ENCODE data around the gene PLXDC2. TPM values are rescaled to one million over a fixed set of nuclear protein-coding genes. Genes with fewer than 3 reads are reported as not detected.
"Not testable (repeated sequence)": the region's sequence is repeated elsewhere in the genome, so short reads cannot be mapped to it uniquely, and the experiment has no call there.

PLXDC2 gene
- total RNA-seq, 2 experiments from 2014 or later: not detected

DNA sequence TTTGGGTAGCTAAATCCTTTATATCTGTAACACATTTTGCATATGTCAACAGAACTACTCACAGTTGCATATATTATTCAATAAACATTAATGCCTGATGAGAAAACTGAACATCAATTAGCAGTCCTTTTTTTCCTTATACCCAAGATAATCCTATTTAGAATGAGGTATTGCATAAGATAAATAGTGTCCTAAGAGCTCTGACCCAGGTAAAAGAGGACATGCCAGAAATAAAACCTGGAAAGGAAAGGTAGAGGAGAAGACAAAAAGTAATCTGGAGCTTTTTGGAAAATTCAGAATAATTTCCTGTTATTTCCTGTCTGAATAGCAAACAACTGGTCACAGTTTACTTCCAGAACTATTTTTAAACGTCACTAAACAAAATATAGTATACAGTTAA, 204.4 kb downstream of the PLXDC2 start:
- no peaks in the 10 kb centered on the region for H3K27me3 Mint-ChIP-seq (ENCODE audit: low read depth)
- CTCF ChIA-PET: interaction anchor here (0.6 kb wide), 1 partner anchor 15 kb away, joined by 3 read pairs; no protein-coding TSS in a partner anchor

DNA sequence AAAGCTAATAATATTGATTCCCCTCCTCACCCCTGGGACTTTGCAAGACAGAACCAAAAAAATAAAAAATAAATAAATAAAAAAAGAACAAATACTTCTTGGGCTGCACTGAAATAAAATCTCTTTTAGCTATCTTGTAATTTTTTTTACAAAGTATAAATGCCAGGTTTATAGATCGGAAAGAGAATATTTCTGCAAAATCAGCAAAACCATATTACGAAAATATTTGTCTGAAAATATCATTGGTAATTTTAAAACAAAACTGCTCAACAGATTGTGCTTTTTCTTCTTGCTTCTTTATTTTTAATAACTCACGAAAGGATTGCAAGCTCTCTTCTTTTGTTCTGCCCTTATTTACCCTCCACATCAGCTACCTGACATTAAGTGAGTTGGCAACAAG, 213.3 kb downstream of the PLXDC2 start:
- Mint-ChIP-seq H3K4me1 (ENCODE audit: low read depth) (no peaks in the 10 kb centered on the region), H3K4me3 (no peak overlapping the region), H3K36me3 (ENCODE audit: low read depth) (no peaks in the 10 kb centered on the region), H3K27ac (no peak overlapping the region), H3K9me3 (no peaks in the 10 kb centered on the region), H3K27me3 (ENCODE audit: low read depth) (no peaks in the 10 kb centered on the region)
- CTCF ChIA-PET: no interaction called here
- intact Hi-C loops (cut with micrococcal nuclease): no loop called here
- no peak for DNase-seq

More for the DNA sequence above, 204.4 kb downstream of the PLXDC2 start:
- Mint-ChIP-seq H3K9me3 (peaks cover 5% of the 10 kb centered on the region), H3K4me1 (ENCODE audit: low read depth) (no peaks in the 10 kb centered on the region), H3K4me3 (no peak overlapping the region), H3K27ac (no peak overlapping the region), H3K36me3 (ENCODE audit: low read depth) (no peaks in the 10 kb centered on the region)
- no peak for DNase-seq
- intact Hi-C loops (cut with micrococcal nuclease): no loop called here

DNA sequence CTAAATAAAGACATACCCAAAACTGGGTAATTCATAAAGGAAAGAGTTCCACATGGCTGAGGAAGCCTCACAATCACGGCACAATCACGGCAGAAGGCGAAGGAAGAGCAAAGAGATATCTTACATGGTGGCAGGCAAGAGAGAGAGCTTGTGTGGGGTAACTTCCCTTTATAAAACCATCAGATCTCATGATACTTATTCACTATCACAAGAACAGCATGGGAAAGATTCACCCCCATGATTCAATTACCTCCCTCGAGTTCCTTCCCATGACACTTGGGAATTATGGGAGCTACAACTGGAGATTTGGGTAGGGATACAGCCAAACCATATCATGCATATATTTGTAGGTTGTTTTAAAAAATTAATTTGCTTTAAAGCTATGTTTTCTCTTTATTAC, 217.2 kb downstream of the PLXDC2 start:
- H3K27ac Mint-ChIP-seq: no peak overlapping the region
- no peaks in the 10 kb centered on the region for H3K36me3 Mint-ChIP-seq (ENCODE audit: low read depth)
- intact Hi-C loops (cut with micrococcal nuclease): loop anchor here (10.0 kb wide), 1 partner anchor 761 kb away; no protein-coding TSS in a partner anchor
- H3K27me3 Mint-ChIP-seq (ENCODE audit: low read depth): no peaks in the 10 kb centered on the region
- no peaks in the 10 kb centered on the region for H3K9me3 Mint-ChIP-seq
- H3K4me1 Mint-ChIP-seq (ENCODE audit: low read depth): no peaks in the 10 kb centered on the region
- CTCF ChIA-PET: no interaction called here
- no peak for DNase-seq
- no peak overlapping the region for H3K4me3 Mint-ChIP-seq

DNA sequence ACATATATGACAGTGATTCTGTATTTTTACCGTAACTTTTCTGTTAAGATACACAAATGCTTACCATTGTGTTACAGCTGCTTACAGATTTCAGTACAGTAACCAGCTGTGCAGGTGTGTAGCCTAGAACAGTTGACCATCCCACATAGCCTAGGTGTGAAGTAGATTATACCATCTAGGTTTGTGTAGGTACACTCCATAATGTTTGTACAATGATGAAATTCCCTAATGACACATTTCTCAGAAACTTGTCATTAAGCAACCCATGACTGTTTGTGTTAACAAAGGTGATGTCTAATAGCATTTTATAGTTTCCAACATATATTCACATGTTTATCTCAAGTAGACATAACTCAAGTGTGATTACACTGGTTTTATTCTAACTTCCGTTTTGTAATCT, 218.5 kb downstream of the PLXDC2 start:
- no peaks in the 10 kb centered on the region for H3K27me3 Mint-ChIP-seq (ENCODE audit: low read depth)
- intact Hi-C loops (cut with micrococcal nuclease): loop anchor here (10.0 kb wide), 1 partner anchor 760 kb away; no protein-coding TSS in a partner anchor
- no peak overlapping the region for H3K4me3 Mint-ChIP-seq
- DNase-seq: no peak
- H3K4me1 Mint-ChIP-seq (ENCODE audit: low read depth): no peaks in the 10 kb centered on the region
- CTCF ChIA-PET: no interaction called here
- H3K9me3 Mint-ChIP-seq: no peaks in the 10 kb centered on the region
- no peak overlapping the region for H3K27ac Mint-ChIP-seq
- no peaks in the 10 kb centered on the region for H3K36me3 Mint-ChIP-seq (ENCODE audit: low read depth)

DNA sequence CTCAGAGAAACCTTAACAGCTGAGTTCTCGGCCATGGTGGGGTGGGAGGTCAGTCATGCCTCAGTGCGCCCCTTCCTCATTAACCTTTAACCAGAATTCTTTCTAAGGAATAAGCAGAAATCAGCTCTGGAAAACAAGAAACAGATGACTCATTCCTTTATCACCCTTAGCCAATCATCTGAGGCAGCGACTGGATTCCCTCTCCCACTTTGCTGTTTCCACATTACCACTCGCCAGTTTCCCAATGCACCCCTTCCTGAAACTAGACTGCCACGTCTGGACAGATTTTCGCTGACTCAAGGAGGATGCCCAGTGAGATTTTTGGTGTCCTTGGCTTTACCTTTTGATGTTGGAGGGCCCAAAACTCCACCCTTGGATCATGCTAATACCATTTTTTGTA, 223.8 kb downstream of the PLXDC2 start:
- CTCF ChIA-PET: no interaction called here

DNA sequence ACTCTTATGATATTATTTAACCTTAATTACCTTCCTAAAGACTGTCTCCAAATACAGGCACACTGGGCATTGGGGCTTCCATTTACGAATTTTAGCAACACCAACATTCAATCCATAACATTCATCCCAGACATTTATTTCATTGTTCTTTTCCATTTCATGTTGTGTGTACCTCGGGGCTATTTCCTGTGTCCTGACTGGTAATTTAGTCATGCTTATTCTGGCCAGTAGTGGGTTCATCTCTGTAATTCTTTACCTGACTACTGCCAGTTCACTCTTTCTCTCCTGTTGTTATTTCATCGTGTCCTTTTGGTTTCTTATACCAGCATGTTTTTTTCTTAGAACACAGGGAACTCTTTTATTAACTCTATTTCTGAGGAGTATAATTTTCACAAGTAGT, 225.7 kb downstream of the PLXDC2 start:
- Mint-ChIP-seq H3K27me3 (ENCODE audit: low read depth) (no peaks in the 10 kb centered on the region), H3K9me3 (no peaks in the 10 kb centered on the region), H3K27ac (no peak overlapping the region), H3K36me3 (ENCODE audit: low read depth) (no peaks in the 10 kb centered on the region), H3K4me1 (ENCODE audit: low read depth) (no peaks in the 10 kb centered on the region), H3K4me3 (no peak overlapping the region)
- intact Hi-C loops (cut with micrococcal nuclease): no loop called here
- CTCF ChIA-PET: no interaction called here
- no peak for DNase-seq

More for the DNA sequence above, 223.8 kb downstream of the PLXDC2 start:
- no peak overlapping the region for H3K4me3 Mint-ChIP-seq
- H3K4me1 Mint-ChIP-seq (ENCODE audit: low read depth): no peaks in the 10 kb centered on the region
- intact Hi-C loops (cut with micrococcal nuclease): no loop called here
- H3K27ac Mint-ChIP-seq: no peak overlapping the region
- H3K36me3 Mint-ChIP-seq (ENCODE audit: low read depth): no peaks in the 10 kb centered on the region
- DNase-seq: no peak
- H3K27me3 Mint-ChIP-seq (ENCODE audit: low read depth): no peaks in the 10 kb centered on the region
- H3K9me3 Mint-ChIP-seq: no peaks in the 10 kb centered on the region

DNA sequence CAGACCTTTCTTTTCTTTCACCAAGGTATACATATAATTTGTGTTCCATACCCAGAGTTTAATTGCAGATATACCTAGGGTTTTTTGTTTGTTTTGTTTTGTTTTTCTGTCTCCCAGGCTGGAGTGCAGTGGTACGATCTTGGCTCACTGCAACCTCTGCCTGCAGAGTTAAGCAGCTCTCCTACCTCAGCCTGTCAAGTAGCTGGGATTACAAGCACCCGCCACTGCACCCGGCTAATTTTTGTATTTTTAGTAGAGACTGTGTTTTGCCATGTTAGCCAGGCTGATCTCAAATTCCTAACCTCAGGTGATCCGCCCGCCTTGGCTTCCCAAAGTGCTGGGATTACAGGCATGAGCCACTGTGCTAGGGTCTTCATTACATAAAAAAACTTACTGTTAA, 228.9 kb downstream of the PLXDC2 start:
- H3K9me3 Mint-ChIP-seq; intact Hi-C loops (cut with micrococcal nuclease); H3K27ac Mint-ChIP-seq; DNase-seq; H3K4me1 Mint-ChIP-seq (ENCODE audit: low read depth); CTCF ChIA-PET; H3K27me3 Mint-ChIP-seq (ENCODE audit: low read depth); H3K36me3 Mint-ChIP-seq (ENCODE audit: low read depth); H3K4me3 Mint-ChIP-seq: not testable (repeated sequence)

DNA sequence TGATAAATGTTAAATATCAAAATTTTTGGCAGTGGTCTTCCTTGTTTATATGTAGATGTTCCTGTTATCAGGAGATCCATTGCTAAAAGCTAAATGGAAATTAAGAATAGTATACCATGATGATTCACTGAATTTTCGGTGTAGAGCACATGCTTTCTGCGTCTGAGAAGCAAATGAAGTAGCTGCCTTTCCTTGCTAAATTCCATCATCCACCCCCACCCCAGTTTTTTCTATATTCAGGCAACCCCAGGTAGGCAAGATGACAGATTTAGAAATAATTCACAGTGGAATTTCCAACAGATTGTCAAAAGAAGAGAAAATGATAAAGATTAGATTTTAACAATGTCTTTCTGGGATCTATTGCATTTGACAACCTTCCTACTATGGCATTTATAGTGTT, 231.9 kb downstream of the PLXDC2 start:
- Mint-ChIP-seq H3K27ac (no peak overlapping the region), H3K27me3 (ENCODE audit: low read depth) (no peaks in the 10 kb centered on the region), H3K36me3 (ENCODE audit: low read depth) (no peaks in the 10 kb centered on the region), H3K9me3 (peaks cover 7% of the 10 kb centered on the region), H3K4me3 (no peak overlapping the region), H3K4me1 (ENCODE audit: low read depth) (no peaks in the 10 kb centered on the region)
- no peak for DNase-seq
- intact Hi-C loops (cut with micrococcal nuclease): no loop called here
- CTCF ChIA-PET: interaction anchor here (0.7 kb wide), 1 partner anchor 13 kb away, joined by 3 read pairs; no protein-coding TSS in a partner anchor

DNA sequence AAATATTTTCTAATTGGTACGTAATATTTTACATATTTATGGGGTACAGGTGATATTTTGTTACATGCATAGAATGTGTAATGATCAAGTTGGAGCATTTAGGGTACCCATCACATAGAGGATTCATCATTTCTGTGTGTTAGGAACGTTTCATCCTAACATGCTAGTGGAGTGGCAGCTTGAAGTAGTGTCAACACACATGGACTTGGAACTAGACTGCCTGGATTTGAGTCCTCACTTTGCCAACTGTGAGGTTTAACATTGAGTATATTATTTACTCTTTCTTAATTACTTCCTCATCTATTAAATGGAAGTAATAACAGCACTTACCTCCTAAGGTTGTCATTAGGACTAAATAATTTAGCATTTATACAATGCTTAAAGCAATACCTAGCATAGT, 241.9 kb downstream of the PLXDC2 start:
- H3K27me3 Mint-ChIP-seq (ENCODE audit: low read depth): no peaks in the 10 kb centered on the region
- no peak for DNase-seq
- H3K27ac Mint-ChIP-seq: no peak overlapping the region
- CTCF ChIA-PET: no interaction called here
- no peaks in the 10 kb centered on the region for H3K36me3 Mint-ChIP-seq (ENCODE audit: low read depth)
- no peak overlapping the region for H3K4me3 Mint-ChIP-seq
- H3K4me1 Mint-ChIP-seq (ENCODE audit: low read depth): no peaks in the 10 kb centered on the region
- intact Hi-C loops (cut with micrococcal nuclease): no loop called here
- peaks cover 2% of the 10 kb centered on the region for H3K9me3 Mint-ChIP-seq

DNA sequence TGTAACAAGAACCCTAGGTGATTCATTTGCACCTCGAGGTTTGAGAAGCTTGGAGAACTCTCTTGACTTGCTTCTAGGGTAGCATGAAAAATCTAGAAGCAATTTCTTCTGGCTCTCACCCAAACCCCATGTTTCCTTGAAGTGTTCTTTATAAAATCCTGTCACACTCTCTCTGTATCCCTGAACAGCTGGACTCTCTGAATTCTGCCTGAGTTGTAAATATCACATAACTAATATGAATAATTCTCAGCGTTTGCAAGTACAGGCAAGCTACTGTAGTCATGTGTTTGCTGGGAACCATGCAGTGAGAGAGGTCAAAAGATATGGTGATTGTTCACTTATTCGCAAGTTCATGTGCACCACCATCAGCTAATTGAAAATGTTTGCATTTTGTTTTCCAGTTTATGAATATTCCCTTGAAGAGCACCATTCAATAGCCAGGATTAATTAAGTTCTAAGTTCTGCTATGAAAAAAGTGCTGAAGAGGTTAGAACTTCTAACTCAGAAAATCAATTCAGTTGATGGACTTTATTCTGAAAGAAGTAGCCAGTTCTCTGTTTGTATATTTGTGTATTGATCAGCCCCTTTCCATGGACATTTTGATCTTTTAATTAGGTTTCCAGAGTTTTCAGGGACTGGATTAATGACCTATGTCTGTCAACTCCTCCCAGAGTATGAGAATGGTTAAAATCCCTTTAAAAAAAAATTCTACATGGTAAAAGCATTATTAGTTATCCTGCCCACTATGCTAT, 243.0 kb downstream of the PLXDC2 start:
- CTCF ChIA-PET: no interaction called here
- Mint-ChIP-seq H3K4me1 (ENCODE audit: low read depth) (no peaks in the 10 kb centered on the region), H3K27me3 (ENCODE audit: low read depth) (no peaks in the 10 kb centered on the region), H3K9me3 (no peaks in the 10 kb centered on the region), H3K27ac (no peak overlapping the region), H3K4me3 (no peak overlapping the region), H3K36me3 (ENCODE audit: low read depth) (no peaks in the 10 kb centered on the region)
- intact Hi-C loops (cut with micrococcal nuclease): no loop called here
- no peak for DNase-seq

DNA sequence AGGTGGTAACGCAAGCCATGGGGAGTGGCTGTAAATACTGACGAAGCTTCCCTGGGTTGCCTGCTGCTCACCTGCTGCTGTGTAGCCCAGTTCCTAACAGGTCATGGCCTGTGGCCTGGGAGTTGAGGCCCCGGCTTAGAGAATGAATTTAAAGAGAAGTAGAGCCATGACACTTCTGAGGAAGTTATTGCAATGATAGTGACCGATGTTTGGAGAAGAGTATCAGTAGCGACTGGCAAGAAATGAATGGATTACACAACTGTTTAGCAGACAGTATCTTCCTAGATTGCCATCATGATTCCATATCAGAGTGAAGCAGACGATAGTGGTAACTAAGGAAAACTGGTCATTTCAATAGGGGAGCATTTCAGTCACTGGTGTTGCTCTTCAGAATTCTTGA, 249.6 kb downstream of the PLXDC2 start:
- intact Hi-C loops (cut with micrococcal nuclease): no loop called here
- Mint-ChIP-seq H3K36me3 (ENCODE audit: low read depth) (no peaks in the 10 kb centered on the region), H3K4me3 (no peak overlapping the region), H3K27ac (no peak overlapping the region), H3K9me3 (peaks cover 3% of the 10 kb centered on the region), H3K27me3 (ENCODE audit: low read depth) (no peaks in the 10 kb centered on the region), H3K4me1 (ENCODE audit: low read depth) (no peaks in the 10 kb centered on the region)
- CTCF ChIA-PET: no interaction called here
- no peak for DNase-seq

DNA sequence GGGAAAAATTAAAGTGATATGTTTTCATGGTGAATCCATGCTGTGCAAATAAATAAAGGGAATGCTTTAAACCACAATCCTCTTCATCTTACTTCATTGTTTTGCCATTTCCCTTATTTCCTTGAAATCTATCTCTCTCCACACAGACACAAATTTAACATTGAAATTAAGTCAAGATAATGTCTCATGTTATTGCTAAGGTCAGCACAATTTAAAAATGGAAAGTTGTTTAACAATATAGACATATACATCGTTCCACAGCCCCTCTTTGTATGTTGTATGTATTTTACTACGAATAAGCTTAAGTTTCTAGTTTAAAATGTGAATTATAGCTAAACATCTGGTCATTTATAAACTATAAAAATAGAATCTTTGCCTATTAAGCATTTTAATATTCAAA, 256.9 kb downstream of the PLXDC2 start:
- CTCF ChIA-PET: no interaction called here
- no peak for DNase-seq
- Mint-ChIP-seq H3K4me1 (ENCODE audit: low read depth) (no peaks in the 10 kb centered on the region), H3K27me3 (ENCODE audit: low read depth) (no peaks in the 10 kb centered on the region), H3K27ac (no peak overlapping the region), H3K4me3 (no peak overlapping the region), H3K36me3 (ENCODE audit: low read depth) (no peaks in the 10 kb centered on the region), H3K9me3 (peaks cover 11% of the 10 kb centered on the region)
- intact Hi-C loops (cut with micrococcal nuclease): no loop called here

DNA sequence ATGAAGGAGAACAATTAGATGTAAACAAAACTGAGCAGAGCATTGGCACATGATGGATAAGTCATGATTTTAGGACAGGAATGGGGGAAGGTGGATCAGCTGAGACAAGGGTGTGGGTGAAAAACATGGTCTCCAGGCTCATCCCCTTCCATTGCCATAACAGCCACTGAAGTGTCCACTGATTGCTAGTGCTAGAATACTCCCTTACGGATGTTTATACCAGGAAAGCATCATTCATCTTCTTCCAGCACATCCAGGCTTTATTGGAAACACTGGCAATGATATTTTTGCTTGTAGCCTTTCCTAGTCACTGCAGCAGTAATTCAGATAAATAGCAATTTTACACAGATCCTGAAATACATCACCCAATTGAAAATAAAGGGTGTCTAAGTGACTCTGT, 259.5 kb downstream of the PLXDC2 start:
- H3K36me3 Mint-ChIP-seq (ENCODE audit: low read depth): no peaks in the 10 kb centered on the region
- H3K4me1 Mint-ChIP-seq (ENCODE audit: low read depth): no peaks in the 10 kb centered on the region
- DNase-seq: no peak
- no peak overlapping the region for H3K4me3 Mint-ChIP-seq
- intact Hi-C loops (cut with micrococcal nuclease): no loop called here
- H3K27ac Mint-ChIP-seq: no peak overlapping the region
- CTCF ChIA-PET: no interaction called here
- peaks cover 13% of the 10 kb centered on the region for H3K9me3 Mint-ChIP-seq
- H3K27me3 Mint-ChIP-seq (ENCODE audit: low read depth): no peaks in the 10 kb centered on the region

Data from activated naive CD4-positive, alpha-beta T cell treated with anti-CD3 and anti-CD28 coated beads for 36 hours (primary cell).